H1 (cell line): ENCODE data around the gene C19orf67. TPM values are rescaled to one million over a fixed set of nuclear protein-coding genes. Genes with fewer than 3 reads are reported as not detected.

Experiments
- CTCF ChIA-PET: fragments of 300-600 bp; sonication (Branson Sonifier 250); formaldehyde crosslinking; loops from one replicate; lab custom pipeline; 2021; ENCODE audit not compliant: partially characterized antibody; lab: Charles Lee
- POLR2A ChIA-PET: fragments of 300-600 bp; sonication (Branson Sonifier 250); formaldehyde crosslinking; loops from one replicate; lab custom pipeline; 2021; ENCODE audit warnings: inconsistent platforms; ENCODE audit not compliant: partially characterized antibody; lab: Charles Lee
- DNase-seq, 2 experiments: peaks; one replicate each; pipeline versions ENCODE4 v3.0.0 to v3.0.0-alpha.2; 2010 to 2022; ENCODE audit warnings: low spot score in 2 of 2, low read depth in 1 of 2, mixed read lengths in 1 of 2
- FAIRE-seq: peaks from 2 replicates; lab custom pipeline; 2011; peaks lifted over from hg19 to GRCh38; lab: Jason Lieb, UNC
- H2AFZ ChIP-seq: 2 replicates; pipeline ENCODE4 v1.8.1; 2012; ENCODE audit warnings: low read length, inconsistent platforms
- H2AK5ac ChIP-seq: 2 replicates; pipeline ENCODE4 v1.6.1; 2013; ENCODE audit warnings: low read depth, low read length
- H2BK120ac ChIP-seq: replicated peaks from 2 replicates; pipeline ENCODE3; 2013; ENCODE audit warnings: low read depth, low read length, inconsistent platforms
- H2BK12ac ChIP-seq: 2 replicates; pipeline ENCODE4 v1.6.1; 2013; ENCODE audit warnings: low read depth, low read length
- H2BK15ac ChIP-seq: 2 replicates; pipeline ENCODE4 v1.6.1; 2013; ENCODE audit warnings: low read length
- H2BK20ac ChIP-seq: 2 replicates; pipeline ENCODE4 v1.6.1; 2013; ENCODE audit warnings: low read length
- H2BK5ac ChIP-seq: 2 replicates; pipeline ENCODE4 v1.6.1; 2013; ENCODE audit warnings: low read depth, low read length
- H3K14ac ChIP-seq: 2 replicates; pipeline ENCODE4 v1.6.1; 2013; ENCODE audit warnings: inconsistent platforms; ENCODE audit not compliant: insufficient read length
- H3K18ac ChIP-seq: 2 replicates; pipeline ENCODE4 v1.6.1; 2013; ENCODE audit warnings: low read length; ENCODE audit errors: extremely low read depth
- H3K23ac ChIP-seq: 2 replicates; pipeline ENCODE4 v1.6.1; 2013; ENCODE audit warnings: inconsistent platforms; ENCODE audit not compliant: insufficient read length
- H3K23me2 ChIP-seq: 2 replicates; pipeline ENCODE4 v1.6.1; 2013; ENCODE audit warnings: low read depth, low read length
- H3K27ac ChIP-seq: 2 replicates; pipeline ENCODE4 v1.6.1; 2011; ENCODE audit warnings: low read depth, low read length, inconsistent platforms
- H3K27me3 ChIP-seq, 4 experiments: replicated peaks in 1 of 4; 1 replicate in 1 of 4; 2 replicates in 3 of 4; pipeline versions ENCODE4 v1.6.1 to v1.8.1; 2011 to 2013; ENCODE audit warnings: low read length in 3 of 4, mild to moderate bottlenecking in 3 of 4, inconsistent platforms in 2 of 4, mixed read lengths in 2 of 4, moderate library complexity in 1 of 4; ENCODE audit not compliant: control insufficient read depth in 3 of 4, insufficient read depth in 3 of 4; ENCODE audit errors: extremely low read depth in 1 of 4
- H3K36me3 ChIP-seq, 4 experiments: 2 replicates each; pipeline versions ENCODE4 v1.6.1 to v1.8.1; 2011 to 2013; ENCODE audit warnings: mild to moderate bottlenecking in 4 of 4, low read length in 3 of 4, moderate library complexity in 2 of 4, control low read depth in 1 of 4, inconsistent platforms in 1 of 4; ENCODE audit not compliant: insufficient read depth in 4 of 4, control insufficient read depth in 2 of 4
- H3K4ac ChIP-seq: replicated peaks from 2 replicates; pipeline ENCODE3; 2013; ENCODE audit warnings: low read length, low read depth, mixed read lengths, inconsistent platforms; ENCODE audit not compliant: insufficient read length
- H3K4me1 ChIP-seq, 4 experiments: replicated peaks in 1 of 4; 1 replicate in 1 of 4; 2 replicates in 3 of 4; pipeline versions ENCODE4 v1.6.1 to v1.8.1; 2011 to 2013; ENCODE audit warnings: low read length in 3 of 4, inconsistent platforms in 2 of 4, mixed read lengths in 1 of 4; ENCODE audit not compliant: insufficient read depth in 4 of 4, control insufficient read depth in 3 of 4
- H3K4me2 ChIP-seq, 2 experiments: 2 replicates each; pipeline versions ENCODE4 v1.6.1 to v1.8.1; 2011 to 2013; ENCODE audit warnings: low read depth in 2 of 2, low read length in 2 of 2, control low read depth in 1 of 2, inconsistent platforms in 1 of 2, mild to moderate bottlenecking in 1 of 2; ENCODE audit not compliant: insufficient read depth in 1 of 2
- H3K4me3 ChIP-seq, 4 experiments: fragments of 200-600, 300-600 bp in 1 of 4; sonication (generic), shearing (Covaris generic), sonication (Bioruptor Twin) in 1 of 4; 2 replicates each; pipeline versions ENCODE4 v1.5.1 to v1.8.1; 2011 to 2016; ENCODE audit warnings: low read length in 4 of 4, low read depth in 3 of 4, control low read depth in 2 of 4, inconsistent platforms in 2 of 4, mild to moderate bottlenecking in 2 of 4, mixed read lengths in 1 of 4, moderate library complexity in 1 of 4; ENCODE audit not compliant: insufficient read depth in 2 of 4; ENCODE audit errors: extremely low read depth in 1 of 4
- H3K56ac ChIP-seq: replicated peaks from 2 replicates; pipeline ENCODE3; 2013; ENCODE audit warnings: low read depth, mild to moderate bottlenecking, mixed read lengths, low read length, inconsistent platforms; ENCODE audit not compliant: insufficient read length
- H3K79me1 ChIP-seq: 2 replicates; pipeline ENCODE4 v1.6.1; 2013; ENCODE audit warnings: low read depth, low read length, control low read depth
- H3K79me2 ChIP-seq, 2 experiments: 2 replicates each; pipeline versions ENCODE4 v1.6.1 to v1.8.1; 2012 to 2013; ENCODE audit warnings: low read length in 2 of 2, mild to moderate bottlenecking in 2 of 2, inconsistent platforms in 1 of 2; ENCODE audit not compliant: insufficient read depth in 2 of 2, control insufficient read depth in 1 of 2
- H3K9ac ChIP-seq, 4 experiments: replicated peaks in 1 of 4; 1 replicate in 1 of 4; 2 replicates in 3 of 4; pipeline versions ENCODE4 v1.6.1 to v1.8.1; 2011 to 2013; ENCODE audit warnings: low read depth in 3 of 4, low read length in 3 of 4, control low read depth in 2 of 4, mild to moderate bottlenecking in 2 of 4, moderate library complexity in 2 of 4, inconsistent platforms in 1 of 4; ENCODE audit errors: extremely low read depth in 1 of 4
- H3K9me3 ChIP-seq, 2 experiments: 2 replicates each; pipeline versions ENCODE4 v1.6.1 to v1.8.1; 2012 to 2013; ENCODE audit warnings: mild to moderate bottlenecking in 2 of 2, moderate library complexity in 2 of 2, control low read depth in 1 of 2, inconsistent platforms in 1 of 2, low read depth in 1 of 2, low read length in 1 of 2, mixed read lengths in 1 of 2; ENCODE audit not compliant: insufficient read depth in 2 of 2
- H4K20me1 ChIP-seq, 2 experiments: replicated peaks in 1 of 2; 2 replicates each; pipeline versions ENCODE3 to v1.8.1; 2011 to 2013; ENCODE audit warnings: inconsistent platforms in 2 of 2, low read length in 2 of 2, mild to moderate bottlenecking in 1 of 2; ENCODE audit not compliant: insufficient read depth in 2 of 2, control insufficient read depth in 1 of 2
- H4K5ac ChIP-seq: 2 replicates; pipeline ENCODE4 v1.6.1; 2013; ENCODE audit warnings: low read length, low read depth, mixed read lengths, inconsistent platforms; ENCODE audit not compliant: insufficient read length
- H4K8ac ChIP-seq: 2 replicates; pipeline ENCODE4 v1.8.0; 2013; ENCODE audit warnings: mild to moderate bottlenecking, moderate library complexity, low read length, inconsistent platforms; ENCODE audit not compliant: insufficient read depth; ENCODE audit errors: extremely low read depth
- H4K91ac ChIP-seq: replicated peaks from 2 replicates; pipeline ENCODE3; 2013; ENCODE audit warnings: low read length, mixed read lengths, inconsistent platforms; ENCODE audit not compliant: insufficient read length
- MAX ChIP-seq: IDR thresholded peaks from 2 replicates; pipeline ENCODE4 v1.6.1; 2012; ENCODE audit warnings: inconsistent platforms
- TCF12 ChIP-seq: IDR thresholded peaks from 2 replicates; pipeline ENCODE4 v1.6.1; 2011; ENCODE audit warnings: low read depth, mild to moderate bottlenecking, low read length
- WGBS, 2 experiments: shearing (Covaris generic) in 1 of 2; methylation state at CpG; one replicate each; pipeline versions ENCODE4 v1.1.6 to v1.1.7; 2013 to 2015; ENCODE audit warnings: low lambda C conversion rate in 2 of 2, mixed read lengths in 2 of 2, inconsistent platforms in 1 of 2, low coverage in 1 of 2, missing lambda C conversion rate in 1 of 2; ENCODE audit not compliant: insufficient replicate concordance in 2 of 2, insufficient coverage in 1 of 2, insufficient read length in 1 of 2; ENCODE audit errors: extremely low coverage in 1 of 2, missing lambda C conversion rate in 1 of 2; 5-methylcytosine and 5-hydroxymethylcytosine counted together
- polyA plus RNA-seq, 7 experiments: library from polyadenylated mRNA; depleted of rRNA in 3 of 7; stranded (reverse) in 5 of 7; unstranded in 2 of 7; fragments of >200 nt in 5 of 7; fragments of 200-250 nt in 2 of 7; gene quantifications; 1 replicate in 5 of 7; 2 replicates in 1 of 7; 4 replicates in 1 of 7; pipeline versions ENCODE4 v1.2.1 to v1.2.3, GENCODE V29; 2011 to 2013; ENCODE audit warnings: missing spikeins in 2 of 7, mixed read lengths in 2 of 7
- total RNA-seq: library from RNA; stranded (reverse); fragmentation: NEBNext Ultra II Directional; extraction: Animal tissue kit (Norgen Biotek cat#: 25700); gene quantifications from 2 replicates; pipeline ENCODE4 v1.2.1, GENCODE V29; 2021

The C19orf67 gene
- total and polyA plus RNA-seq, 2 of the 8 experiments (the other 6 are each of a cell fraction or from before 2014, with no cell fraction given): 0.12 TPM; not detected in 1

DNA sequence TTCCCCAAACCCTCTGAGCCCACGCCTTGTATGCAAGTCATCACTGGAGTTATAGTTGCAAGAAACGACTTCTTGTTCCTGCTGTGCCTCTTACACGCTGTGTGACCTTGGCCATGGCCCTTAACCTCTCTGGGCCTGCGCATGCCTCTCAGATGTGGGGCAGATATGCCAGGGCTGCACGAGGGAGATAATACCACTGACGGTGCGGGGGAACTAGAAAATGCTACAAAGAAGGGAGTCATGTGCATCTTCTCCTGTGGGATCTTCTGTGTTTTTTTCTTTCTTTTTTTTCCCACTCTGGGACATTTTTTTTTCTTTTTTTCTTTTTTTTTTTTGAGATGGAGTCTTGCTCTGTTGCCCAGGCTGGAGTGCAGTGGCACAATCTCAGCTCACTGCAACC, 9.3 kb upstream of the C19orf67 start:
- Histone ChIP-seq H3K27me3 (no peaks in the 10 kb centered on the region; a peak in 2 of 7 replicates), H2AFZ (no peak overlapping the region), H3K9me3 (peaks cover 8% of the 10 kb centered on the region in 2 experiments; a peak in 3 of 4 replicates), H2BK12ac (no peak overlapping the region), H3K36me3 (no peaks in the 10 kb centered on the region), H4K20me1 (peaks cover 0 to 7% of the 10 kb centered on the region in 2 experiments), H3K14ac (no peak overlapping the region), H3K23ac (no peak overlapping the region), H2BK15ac (no peak overlapping the region), H4K91ac (no peak overlapping the region), H3K27ac (no peak overlapping the region), H3K4ac (no peak overlapping the region), H3K9ac (no peak overlapping the region), H2AK5ac (no peak overlapping the region), H4K5ac (no peak overlapping the region), H3K4me2 (no peak overlapping the region), H4K8ac (no peak overlapping the region), H3K79me1 (no peaks in the 10 kb centered on the region), H3K23me2 (peaks cover 11% of the 10 kb centered on the region), H2BK120ac (no peak overlapping the region), H3K4me1 (peaks cover 0 to 3% (median 0%) of the 10 kb centered on the region in 4 experiments; a peak in 1 of 7 replicates), H3K56ac (no peak overlapping the region), H3K79me2 (no peaks in the 10 kb centered on the region), H3K18ac (no peak overlapping the region), H2BK20ac (no peak overlapping the region), H3K4me3 (no peak overlapping the region), H2BK5ac (no peak overlapping the region)
- no peak for FAIRE-seq
- ChIA-PET POLR2A (interaction anchor here (0.9 to 1.2 kb wide), 3 partner anchors 13 to 143 kb away, joined by 3 to 4 read pairs (median 3); partner anchors contain the start of gene DCAF15), CTCF (interaction anchor here (0.6 to 7.6 kb wide), 4 partner anchors 9 to 1124 kb away, joined by 3 to 105 read pairs (median 6); partner anchors contain the start of gene PRKACA)
- 88% methylated on average over 6 of the region's 7 CpGs; no CpG with 5 or more reads in 1 of the 2 experiments for WGBS, 2 experiments
- no peak for DNase-seq
- TF ChIP-seq MAX (no peak), TCF12 (no peak)
